GM19099 (cell line): Measurements from ENCODE around the gene SHLD1.

Source experiments
- POLR2A ChIP-seq: IDR thresholded peaks from 3 replicates; pipeline ENCODE4 v1.6.1; 2011; ENCODE audit warnings: low read depth; ENCODE audit not compliant: insufficient read length; ENCODE audit errors: extremely low read depth

The SHLD1 gene

GRCh38 chr20:5789827-5790226 lies 39.6 kb downstream of the SHLD1 start:
- no peak for TF ChIP-seq POLR2A

GRCh38 chr20:5793916-5794315 lies 43.7 kb downstream of the SHLD1 start:
- TF ChIP-seq POLR2A = no peak

- TF ChIP-seq POLR2A = no peak
Observed at GRCh38 chr20:5796331-5797040, 46.3 kb downstream of the SHLD1 start.

- no peak for TF ChIP-seq POLR2A
Observed at GRCh38 chr20:5797165-5797564, 47.0 kb downstream of the SHLD1 start.

GRCh38 chr20:5797843-5798462 lies 47.8 kb downstream of the SHLD1 start:
- no peak for TF ChIP-seq POLR2A

GRCh38 chr20:5806457-5807263 lies 56.5 kb downstream of the SHLD1 start:
- no peak for TF ChIP-seq POLR2A

GRCh38 chr20:5807431-5807830 lies 57.2 kb downstream of the SHLD1 start:
- no peak for TF ChIP-seq POLR2A

- no peak for TF ChIP-seq POLR2A
Observed at GRCh38 chr20:5808901-5809300, 58.7 kb downstream of the SHLD1 start.

- TF ChIP-seq POLR2A = no peak
Observed at GRCh38 chr20:5809495-5809894, 59.3 kb downstream of the SHLD1 start.

- TF ChIP-seq POLR2A = no peak
Observed at GRCh38 chr20:5810800-5811422, 60.7 kb downstream of the SHLD1 start.

GRCh38 chr20:5811746-5812145 lies 61.5 kb downstream of the SHLD1 start:
- TF ChIP-seq POLR2A = no peak

GRCh38 chr20:5818346-5818681 lies 68.1 kb downstream of the SHLD1 start:
- no peak for TF ChIP-seq POLR2A

- TF ChIP-seq POLR2A = no peak
Observed at GRCh38 chr20:5820738-5821137, 70.5 kb downstream of the SHLD1 start.

- TF ChIP-seq POLR2A = no peak
Observed at GRCh38 chr20:5821627-5822215, 71.5 kb downstream of the SHLD1 start.

GRCh38 chr20:5822569-5822968 lies 72.4 kb downstream of the SHLD1 start:
- TF ChIP-seq POLR2A = no peak
